Measurements from ENCODE around the gene EPS8.

Gene EPS8

DNA sequence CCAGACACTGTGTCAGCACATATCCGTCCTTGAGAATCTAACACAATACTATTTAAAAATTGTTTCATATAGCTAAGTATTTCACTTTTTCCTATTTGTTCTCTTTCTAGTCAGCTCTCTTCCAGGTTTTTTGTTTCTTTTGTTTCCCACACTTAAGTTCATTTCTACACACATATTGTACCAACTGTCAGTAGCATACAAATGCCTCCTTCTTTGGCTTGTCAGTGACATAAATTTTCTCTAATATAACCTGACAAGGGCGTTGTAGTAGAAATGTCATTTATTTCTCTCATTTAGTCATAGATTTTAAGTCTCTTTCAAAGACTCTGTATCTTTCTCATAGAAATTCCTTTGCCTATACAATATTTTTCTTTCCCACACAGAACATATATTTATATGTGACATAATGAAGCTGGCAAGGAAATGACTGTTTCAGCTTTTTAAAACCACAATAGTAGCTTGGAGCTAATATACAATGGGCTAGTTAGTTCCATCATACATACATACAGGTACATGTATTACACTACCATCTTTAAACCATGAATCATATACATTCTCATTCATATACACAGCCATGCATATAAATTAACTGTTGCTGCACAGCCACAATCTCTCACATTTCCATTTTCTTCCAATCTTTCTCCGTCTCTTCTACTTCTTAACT lies 42.3 kb upstream of the EPS8 start:
- no peak overlapping the region for H2BK120ac ChIP-seq (ENCODE audit: low read depth, low read length)
- H2AFZ ChIP-seq (ENCODE audit: low read length), result no peak overlapping the region

DNA sequence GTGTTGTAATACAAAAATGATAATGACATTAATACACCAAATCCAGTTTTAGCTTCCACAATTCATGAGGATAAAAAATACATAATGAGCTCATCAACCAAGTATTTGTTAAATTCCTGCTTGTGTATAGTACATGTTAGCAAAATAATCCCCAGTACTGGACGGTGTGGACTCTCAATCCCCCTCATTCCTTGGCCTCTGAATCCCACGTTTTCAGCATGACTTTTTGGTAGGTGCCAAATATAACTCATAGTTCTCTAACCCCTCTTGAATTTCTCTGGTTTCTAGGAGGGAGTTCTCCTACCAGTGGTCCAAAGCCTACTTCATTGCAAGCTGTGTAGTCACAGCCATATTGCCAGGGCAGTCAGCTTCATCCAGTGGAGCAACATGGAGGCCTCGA lies 41.4 kb upstream of the EPS8 start:
- no peak overlapping the region for H3K4me2 ChIP-seq (ENCODE audit: insufficient read depth, low read length, poor library complexity, severe bottlenecking)

More for the DNA sequence above, 42.3 kb upstream of the EPS8 start:
- Histone ChIP-seq H4K91ac (ENCODE audit: low read depth, low read length, poor library complexity) (no peak overlapping the region), H4K8ac (ENCODE audit: low read depth, low read length) (no peak overlapping the region), H3K14ac (ENCODE audit: low read length) (no peak overlapping the region), H3K36me3 (replicated peaks in 1 of 2; ENCODE audit: control insufficient read depth in 2 of 2, insufficient read depth in 2 of 2, low read length in 2 of 2) (no peaks in the 10 kb centered on the region), H3K18ac (ENCODE audit: low read length) (no peak overlapping the region), H3K79me1 (ENCODE audit: low read depth, low read length) (no peaks in the 10 kb centered on the region), H3K23ac (ENCODE audit: low read depth, low read length, poor library complexity) (no peak overlapping the region), H3K9me3 (replicated peaks in 1 of 2; ENCODE audit: control insufficient read depth in 2 of 2, insufficient read depth in 1 of 2, low read depth in 1 of 2, low read length in 2 of 2) (no peaks in the 10 kb centered on the region), H2BK12ac (ENCODE audit: low read length) (no peak overlapping the region), H3K27me3 (ENCODE audit: control insufficient read depth in 3 of 3, insufficient read depth in 3 of 3, low read depth in 1 of 3, low read length in 3 of 3) (no peaks in the 10 kb centered on the region), H3K4ac (ENCODE audit: low read length) (no peak overlapping the region), H2BK15ac (ENCODE audit: low read length) (no peak overlapping the region), H2AK5ac (ENCODE audit: low read depth, low read length) (no peak overlapping the region), H3K27ac (replicated peaks; ENCODE audit: low read length) (no peak overlapping the region), H3K4me2 (ENCODE audit: insufficient read depth, low read length, poor library complexity, severe bottlenecking) (no peak overlapping the region), H3K4me3 (ENCODE audit: low read length in 2 of 2) (no peak overlapping the region), H3K4me1 (ENCODE audit: control insufficient read depth in 2 of 2, insufficient read depth in 1 of 2, low read depth in 1 of 2, low read length in 2 of 2) (no peaks in the 10 kb centered on the region), H3K9ac (ENCODE audit: low read depth, low read length, poor library complexity) (no peak overlapping the region), H2BK5ac (ENCODE audit: low read length) (no peak overlapping the region)
- DNase-seq (ENCODE audit: low spot score), result no peak
- 100% methylated on average over 1 of the region's 3 CpGs; no CpG with 5 or more reads in 1 of the 2 donors for WGBS, 2 donors (ENCODE audit: extremely low coverage in 2 of 2, insufficient read length in 2 of 2, insufficient replicate concordance in 1 of 2)

DNA sequence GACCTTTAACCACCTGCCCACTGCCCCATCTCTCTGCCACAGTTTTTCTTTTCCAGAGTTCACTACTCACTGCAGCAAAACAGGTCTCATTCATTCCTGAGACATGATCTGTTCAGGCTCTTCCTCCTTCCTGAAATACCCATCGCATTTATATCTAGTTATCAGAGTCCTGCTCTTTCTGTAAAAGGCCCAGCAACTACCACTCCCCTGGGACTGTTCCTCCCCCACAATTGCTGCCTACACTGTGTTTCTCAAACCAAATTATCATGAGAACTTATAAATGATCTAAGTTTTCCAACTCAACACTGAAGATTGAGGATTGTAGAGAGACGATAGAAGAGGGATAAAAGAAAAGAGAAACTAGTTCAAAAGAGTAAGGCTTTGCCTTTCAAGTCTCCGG lies 40.8 kb upstream of the EPS8 start:
- Histone ChIP-seq H2AFZ (ENCODE audit: low read length) (no peak overlapping the region), H3K4me3 (ENCODE audit: low read length in 2 of 2) (no peak overlapping the region), H2BK5ac (ENCODE audit: low read length) (no peak overlapping the region), H3K36me3 (replicated peaks in 1 of 2; ENCODE audit: control insufficient read depth in 2 of 2, insufficient read depth in 2 of 2, low read length in 2 of 2) (no peaks in the 10 kb centered on the region), H4K91ac (ENCODE audit: low read depth, low read length, poor library complexity) (no peak overlapping the region), H2AK5ac (ENCODE audit: low read depth, low read length) (no peak overlapping the region), H3K18ac (ENCODE audit: low read length) (no peak overlapping the region), H3K79me1 (ENCODE audit: low read depth, low read length) (no peaks in the 10 kb centered on the region), H2BK15ac (ENCODE audit: low read length) (no peak overlapping the region), H3K9me3 (replicated peaks in 1 of 2; ENCODE audit: control insufficient read depth in 2 of 2, insufficient read depth in 1 of 2, low read depth in 1 of 2, low read length in 2 of 2) (no peaks in the 10 kb centered on the region), H3K9ac (ENCODE audit: low read depth, low read length, poor library complexity) (no peak overlapping the region), H3K4me2 (ENCODE audit: insufficient read depth, low read length, poor library complexity, severe bottlenecking) (no peak overlapping the region), H3K4me1 (ENCODE audit: control insufficient read depth in 2 of 2, insufficient read depth in 1 of 2, low read depth in 1 of 2, low read length in 2 of 2) (no peaks in the 10 kb centered on the region), H2BK120ac (ENCODE audit: low read depth, low read length) (no peak overlapping the region), H3K27ac (replicated peaks; ENCODE audit: low read length) (no peak overlapping the region), H3K4ac (ENCODE audit: low read length) (no peak overlapping the region), H2BK12ac (ENCODE audit: low read length) (no peak overlapping the region), H4K8ac (ENCODE audit: low read depth, low read length) (no peak overlapping the region), H3K27me3 (ENCODE audit: control insufficient read depth in 3 of 3, insufficient read depth in 3 of 3, low read depth in 1 of 3, low read length in 3 of 3) (no peaks in the 10 kb centered on the region), H3K23ac (ENCODE audit: low read depth, low read length, poor library complexity) (no peak overlapping the region), H3K14ac (ENCODE audit: low read length) (no peak overlapping the region)
- no CpG with 5 or more reads among the region's 3 CpGs for WGBS, 2 donors (ENCODE audit: extremely low coverage in 2 of 2, insufficient read length in 2 of 2, insufficient replicate concordance in 1 of 2)
- no peak for DNase-seq (ENCODE audit: low spot score)

More for the DNA sequence above, 41.4 kb upstream of the EPS8 start:
- Histone ChIP-seq H3K4ac (ENCODE audit: low read length) (no peak overlapping the region), H3K14ac (ENCODE audit: low read length) (no peak overlapping the region), H3K36me3 (replicated peaks in 1 of 2; ENCODE audit: control insufficient read depth in 2 of 2, insufficient read depth in 2 of 2, low read length in 2 of 2) (no peaks in the 10 kb centered on the region), H3K9ac (ENCODE audit: low read depth, low read length, poor library complexity) (no peak overlapping the region), H2BK5ac (ENCODE audit: low read length) (no peak overlapping the region), H3K23ac (ENCODE audit: low read depth, low read length, poor library complexity) (no peak overlapping the region), H3K18ac (ENCODE audit: low read length) (no peak overlapping the region), H3K4me3 (ENCODE audit: low read length in 2 of 2) (no peak overlapping the region), H2AFZ (ENCODE audit: low read length) (no peak overlapping the region), H4K8ac (ENCODE audit: low read depth, low read length) (no peak overlapping the region), H2BK12ac (ENCODE audit: low read length) (no peak overlapping the region), H3K27me3 (ENCODE audit: control insufficient read depth in 3 of 3, insufficient read depth in 3 of 3, low read depth in 1 of 3, low read length in 3 of 3) (no peaks in the 10 kb centered on the region), H2BK15ac (ENCODE audit: low read length) (no peak overlapping the region), H3K27ac (replicated peaks; ENCODE audit: low read length) (no peak overlapping the region), H3K79me1 (ENCODE audit: low read depth, low read length) (no peaks in the 10 kb centered on the region), H3K9me3 (replicated peaks in 1 of 2; ENCODE audit: control insufficient read depth in 2 of 2, insufficient read depth in 1 of 2, low read depth in 1 of 2, low read length in 2 of 2) (no peaks in the 10 kb centered on the region), H2AK5ac (ENCODE audit: low read depth, low read length) (no peak overlapping the region), H4K91ac (ENCODE audit: low read depth, low read length, poor library complexity) (no peak overlapping the region), H2BK120ac (ENCODE audit: low read depth, low read length) (no peak overlapping the region), H3K4me1 (ENCODE audit: control insufficient read depth in 2 of 2, insufficient read depth in 1 of 2, low read depth in 1 of 2, low read length in 2 of 2) (no peaks in the 10 kb centered on the region)
- no CpG with 5 or more reads among the region's 3 CpGs for WGBS, 2 donors (ENCODE audit: extremely low coverage in 2 of 2, insufficient read length in 2 of 2, insufficient replicate concordance in 1 of 2)
- DNase-seq (ENCODE audit: low spot score), result no peak

DNA sequence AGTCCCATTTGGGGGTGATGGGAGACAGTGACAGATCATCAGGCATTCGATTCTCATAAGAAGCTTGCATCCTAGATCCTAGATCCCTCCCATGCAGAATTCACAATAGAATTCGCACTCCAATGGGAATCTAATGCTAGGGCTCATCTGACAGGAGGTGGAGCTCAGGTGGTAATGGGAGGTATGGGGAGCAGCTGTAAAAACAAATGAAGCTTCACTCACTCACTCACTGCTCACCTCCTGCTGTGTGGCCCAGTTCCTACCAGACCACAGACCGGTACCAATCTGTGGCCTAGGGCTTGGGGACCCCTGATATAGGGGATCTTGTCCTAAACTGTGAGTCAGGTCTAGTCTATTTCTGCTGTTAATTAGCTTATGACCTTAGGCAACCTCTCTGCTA lies 40.1 kb upstream of the EPS8 start:
- no peak overlapping the region for H3K27ac ChIP-seq (replicated peaks; ENCODE audit: low read length)
- no peak overlapping the region for H4K8ac ChIP-seq (ENCODE audit: low read depth, low read length)
- H3K4me1 ChIP-seq (ENCODE audit: control insufficient read depth in 2 of 2, insufficient read depth in 1 of 2, low read depth in 1 of 2, low read length in 2 of 2), result no peaks in the 10 kb centered on the region
- H2BK5ac ChIP-seq (ENCODE audit: low read length), result no peak overlapping the region
- no peak overlapping the region for H2BK15ac ChIP-seq (ENCODE audit: low read length)
- no peak overlapping the region for H3K18ac ChIP-seq (ENCODE audit: low read length)
- H3K27me3 ChIP-seq (ENCODE audit: control insufficient read depth in 3 of 3, insufficient read depth in 3 of 3, low read depth in 1 of 3, low read length in 3 of 3), result no peaks in the 10 kb centered on the region
- H2AFZ ChIP-seq (ENCODE audit: low read length), result no peak overlapping the region
- no peaks in the 10 kb centered on the region for H3K79me1 ChIP-seq (ENCODE audit: low read depth, low read length)
- H3K14ac ChIP-seq (ENCODE audit: low read length), result no peak overlapping the region
- H3K4ac ChIP-seq (ENCODE audit: low read length), result no peak overlapping the region
- no CpG with 5 or more reads among the region's 3 CpGs for WGBS, 2 donors (ENCODE audit: extremely low coverage in 2 of 2, insufficient read length in 2 of 2, insufficient replicate concordance in 1 of 2)
- H4K91ac ChIP-seq (ENCODE audit: low read depth, low read length, poor library complexity), result no peak overlapping the region
- no peak overlapping the region for H2AK5ac ChIP-seq (ENCODE audit: low read depth, low read length)
- H3K4me3 ChIP-seq (ENCODE audit: low read length in 2 of 2), result no peak overlapping the region
- no peak overlapping the region for H2BK12ac ChIP-seq (ENCODE audit: low read length)
- no peak overlapping the region for H3K4me2 ChIP-seq (ENCODE audit: insufficient read depth, low read length, poor library complexity, severe bottlenecking)
- DNase-seq (ENCODE audit: low spot score), result no peak
- H3K9ac ChIP-seq (ENCODE audit: low read depth, low read length, poor library complexity), result no peak overlapping the region
- no peak overlapping the region for H3K23ac ChIP-seq (ENCODE audit: low read depth, low read length, poor library complexity)
- no peaks in the 10 kb centered on the region for H3K36me3 ChIP-seq (replicated peaks in 1 of 2; ENCODE audit: control insufficient read depth in 2 of 2, insufficient read depth in 2 of 2, low read length in 2 of 2)
- H3K9me3 ChIP-seq (replicated peaks in 1 of 2; ENCODE audit: control insufficient read depth in 2 of 2, insufficient read depth in 1 of 2, low read depth in 1 of 2, low read length in 2 of 2), result no peaks in the 10 kb centered on the region
- H2BK120ac ChIP-seq (ENCODE audit: low read depth, low read length), result no peak overlapping the region

All from neuronal stem cell (in vitro differentiated cells).